Aorta (tissue), 5 donors: ENCODE measurements around the gene BAX. TPM values are rescaled to one million over a fixed set of nuclear protein-coding genes. Genes with fewer than 3 reads are reported as not detected.
"Not testable (repeated sequence)": the region's sequence is repeated elsewhere in the genome, so short reads cannot be mapped to it uniquely, and the experiment has no call there.

Source experiments
- ATAC-seq: fragments of 200-7000 bp; cut with Tn5 transposase; one replicate; pipeline ENCODE4 v1.9.1; 2022; ENCODE audit warnings: moderate library complexity; ENCODE audit not compliant: low FRiP score
- DNase-seq, 2 donors: peaks; one replicate each; pipeline ENCODE4 v3.0.0-alpha.2; 2020
- H3K27ac ChIP-seq, 2 donors: one replicate each; pipeline ENCODE4 v1.5.1; 2013; ENCODE audit warnings: low read length in 2 of 2, mild to moderate bottlenecking in 2 of 2, moderate library complexity in 2 of 2, control low read depth in 1 of 2, inconsistent platforms in 1 of 2, low read depth in 1 of 2
- H3K27me3 ChIP-seq, 2 donors: one replicate each; pipeline ENCODE4 v1.6.1; 2013; ENCODE audit warnings: control low read depth in 1 of 2, low read length in 1 of 2, mild to moderate bottlenecking in 1 of 2, moderate library complexity in 1 of 2; ENCODE audit not compliant: insufficient read depth in 2 of 2, control insufficient read depth in 1 of 2
- H3K36me3 ChIP-seq, 2 donors: one replicate each; pipeline ENCODE4 v1.6.1; 2013; ENCODE audit warnings: control low read depth in 1 of 2, low read length in 1 of 2, mild to moderate bottlenecking in 1 of 2; ENCODE audit not compliant: insufficient read depth in 2 of 2, control insufficient read depth in 1 of 2
- H3K4me1 ChIP-seq, 2 donors: one replicate each; pipeline ENCODE4 v1.6.1; 2013; ENCODE audit warnings: low read length in 2 of 2, control low read depth in 1 of 2, mild to moderate bottlenecking in 1 of 2, moderate library complexity in 1 of 2; ENCODE audit not compliant: insufficient read depth in 2 of 2, control insufficient read depth in 1 of 2
- H3K4me3 ChIP-seq, 2 donors: one replicate each; pipeline ENCODE4 v1.5.1; 2013; ENCODE audit warnings: low read length in 2 of 2, control low read depth in 1 of 2, mild to moderate bottlenecking in 1 of 2
- H3K9me3 ChIP-seq: one replicate; pipeline ENCODE4 v1.6.1; 2013; ENCODE audit warnings: mild to moderate bottlenecking, low read length; ENCODE audit not compliant: control insufficient read depth
- WGBS, 2 donors: extraction: QIAGEN DNeasy Blood & Tissue Kit; methylation state at CpG; one replicate each; pipeline ENCODE4 v1.1.7; 2013; 5-methylcytosine and 5-hydroxymethylcytosine counted together
- intact Hi-C, 2 donors: fragments of 100-400 bp; cut with DNase I; formaldehyde crosslinking; loops; one replicate each; pipeline versions ENCODE4 v1.14.2 to v1.15.0; 2022
- polyA plus RNA-seq, 2 donors: library from polyadenylated mRNA; stranded (reverse); fragments of 200-250 nt; gene quantifications; one replicate each; pipeline ENCODE4 v1.2.3, GENCODE V29; 2013
- total RNA-seq, 2 donors: library from RNA; stranded (reverse); fragmentation: NEBNext Ultra II Directional; extraction: Animal tissue kit (Norgen Biotek cat#: 25700); gene quantifications; one replicate each; pipeline ENCODE4 v1.2.1, GENCODE V29; 2021
- donor health status: healthy with polysubstance abuse.
- donor health status: Bipolar disorder and iron deficiency.
- donor health status: DM: no; HTN: no; CAD: no.
- donor health status: DM: no; HTN: no; CAD: no.
- donor health status: DM: yes; HTN: yes; CAD: no.

Gene BAX
- total and polyA plus RNA-seq, 4 donors: 69.6 to 83.9 (median 80.6) TPM

DNA sequence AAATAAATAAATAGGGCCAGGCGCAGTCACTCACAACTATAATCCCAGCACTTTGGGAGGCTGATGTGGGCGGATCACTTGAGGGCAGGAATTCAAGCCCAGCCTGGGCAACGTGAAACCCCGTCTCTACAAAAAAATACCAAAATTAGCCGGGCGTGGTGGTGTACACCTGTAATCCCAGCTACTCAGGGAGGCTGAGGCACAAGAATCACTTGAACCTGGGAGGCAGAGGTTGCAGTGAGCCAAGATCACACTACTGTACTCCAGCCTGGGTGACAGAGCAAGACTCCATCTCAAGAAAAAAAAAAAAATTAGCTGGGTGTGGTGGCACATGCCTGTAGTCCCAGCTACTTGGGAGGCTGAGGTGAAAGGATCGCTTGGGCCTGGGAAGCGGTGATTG, 28.8 kb upstream of the BAX start:
- not testable (repeated sequence) for H3K27ac ChIP-seq, H3K4me3 ChIP-seq, H3K36me3 ChIP-seq, DNase-seq, ATAC-seq, H3K9me3 ChIP-seq, H3K4me1 ChIP-seq, H3K27me3 ChIP-seq
- intact Hi-C loops: loop anchor here in 1 of 2 donors (5.0 kb wide), 1 partner anchor 36 kb away; no protein-coding TSS in a partner anchor
- 81 to 83% methylated on average over 8 of the region's 8 CpGs for WGBS, 2 donors

DNA sequence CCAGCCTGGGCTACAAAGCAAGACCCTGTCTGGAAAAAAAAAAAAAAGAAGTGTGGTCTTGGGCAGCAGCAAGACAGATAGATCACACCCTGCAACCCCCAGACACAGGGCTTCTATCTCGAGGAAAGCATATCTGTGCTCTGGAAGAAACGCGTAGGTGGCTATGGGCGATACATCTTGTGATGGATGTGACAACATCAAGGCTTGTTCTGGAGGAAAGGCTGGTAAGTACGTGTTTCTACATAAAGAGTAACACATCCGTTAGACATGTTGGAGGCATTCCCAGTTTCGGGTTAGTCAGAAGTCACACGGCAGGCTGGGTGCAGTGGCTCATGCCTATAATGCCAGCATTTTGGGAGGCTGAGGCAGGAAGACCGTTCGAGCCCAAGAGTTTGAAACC, 27.8 kb upstream of the BAX start:
- peak overlapping the region in 1 of 2 donors; percentile 23 for H3K27ac ChIP-seq
- H3K9me3 ChIP-seq: no peaks in the 10 kb centered on the region
- DNase-seq (peak in 1 of 2 donors; percentile 83), ATAC-seq (peak; percentile 71)
- H3K27me3 ChIP-seq: no peaks in the 10 kb centered on the region
- 1 to 5% methylated on average over 10 of the region's 10 CpGs for WGBS, 2 donors
- no peaks in the 10 kb centered on the region for H3K4me1 ChIP-seq
- H3K36me3 ChIP-seq: no peaks in the 10 kb centered on the region
- intact Hi-C loops: loop anchor here in 1 of 2 donors (5.0 kb wide), 1 partner anchor 35 kb away; no protein-coding TSS in a partner anchor
- no peak overlapping the region for H3K4me3 ChIP-seq

DNA sequence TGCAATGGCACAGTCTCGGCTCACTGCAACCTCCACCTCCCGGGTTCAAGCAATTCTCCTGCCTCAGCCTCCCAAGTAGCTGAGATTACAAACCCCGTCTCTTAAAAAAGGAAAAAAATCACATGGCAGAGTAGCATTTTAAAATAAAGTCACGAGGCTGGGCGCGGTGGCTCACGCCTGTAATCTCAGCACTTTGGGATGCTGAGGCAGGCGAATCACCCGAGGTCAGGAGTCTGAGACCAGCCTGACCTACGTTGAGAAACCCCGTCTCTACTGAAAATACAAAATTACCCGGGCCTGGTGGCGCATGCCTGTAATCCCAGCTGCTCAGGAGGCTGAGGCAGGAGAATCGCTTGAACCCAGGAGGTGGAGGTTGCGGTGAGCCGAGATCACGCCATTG, 27.0 kb upstream of the BAX start:
- WGBS, 2 donors: 81 to 85% methylated on average over 17 of the region's 17 CpGs
- not testable (repeated sequence) for H3K27me3 ChIP-seq, H3K4me1 ChIP-seq, H3K36me3 ChIP-seq, DNase-seq, ATAC-seq, H3K27ac ChIP-seq, H3K4me3 ChIP-seq, H3K9me3 ChIP-seq
- intact Hi-C loops: loop anchor here in 1 of 2 donors (5.0 kb wide), 1 partner anchor 35 kb away; no protein-coding TSS in a partner anchor

DNA sequence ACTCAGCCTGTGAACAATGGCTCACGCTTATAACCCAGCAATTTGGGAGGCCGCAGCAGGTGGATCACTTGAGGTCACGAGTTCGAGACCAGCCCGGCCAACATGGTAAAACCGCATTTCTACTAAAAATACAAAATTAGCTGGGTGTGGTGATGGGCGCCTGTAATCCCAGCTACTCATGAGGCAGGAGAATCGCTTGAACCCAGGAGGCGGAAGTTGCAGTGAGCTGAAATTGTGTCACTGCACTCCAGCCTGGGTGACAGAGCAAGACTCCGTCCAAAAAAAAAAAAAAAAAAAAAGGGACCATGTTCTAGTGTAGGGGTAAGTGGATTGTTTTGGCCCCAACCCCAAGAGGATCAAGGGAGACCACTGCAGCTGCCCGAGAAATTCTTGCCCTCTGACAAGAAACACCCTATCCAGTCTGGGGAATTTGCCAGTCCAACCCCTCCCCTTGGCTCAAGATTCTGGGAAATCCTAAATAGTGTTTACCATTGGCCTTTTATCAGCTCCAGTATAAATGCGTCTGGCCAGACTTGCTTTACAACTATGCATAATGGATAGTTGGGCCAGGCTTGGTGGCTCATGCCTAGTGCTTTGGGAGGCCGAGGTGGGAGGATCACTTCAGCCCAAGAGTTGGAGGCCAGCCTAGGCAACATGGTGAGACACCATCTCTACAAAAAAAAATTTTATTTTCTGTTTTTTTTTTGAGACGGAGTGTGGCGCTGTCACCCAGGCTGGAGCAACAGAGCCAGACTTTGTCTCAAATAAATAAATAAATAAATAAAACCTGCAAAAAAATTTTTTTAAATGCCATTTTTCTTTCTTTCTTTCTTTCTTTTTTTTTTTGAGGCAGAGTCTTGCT, 26.3 kb upstream of the BAX start:
- Histone ChIP-seq H3K27me3 (no peaks in the 10 kb centered on the region), H3K27ac (no peak overlapping the region), H3K36me3 (no peaks in the 10 kb centered on the region), H3K4me3 (no peak overlapping the region), H3K9me3 (no peaks in the 10 kb centered on the region), H3K4me1 (no peaks in the 10 kb centered on the region)
- intact Hi-C loops: loop anchor here in 1 of 2 donors (5.0 kb wide), 1 partner anchor 34 kb away; no protein-coding TSS in a partner anchor
- 53 to 55% methylated on average over 14 to 15 of the region's 15 CpGs for WGBS, 2 donors
- no peak for DNase-seq
- no peak for ATAC-seq

DNA sequence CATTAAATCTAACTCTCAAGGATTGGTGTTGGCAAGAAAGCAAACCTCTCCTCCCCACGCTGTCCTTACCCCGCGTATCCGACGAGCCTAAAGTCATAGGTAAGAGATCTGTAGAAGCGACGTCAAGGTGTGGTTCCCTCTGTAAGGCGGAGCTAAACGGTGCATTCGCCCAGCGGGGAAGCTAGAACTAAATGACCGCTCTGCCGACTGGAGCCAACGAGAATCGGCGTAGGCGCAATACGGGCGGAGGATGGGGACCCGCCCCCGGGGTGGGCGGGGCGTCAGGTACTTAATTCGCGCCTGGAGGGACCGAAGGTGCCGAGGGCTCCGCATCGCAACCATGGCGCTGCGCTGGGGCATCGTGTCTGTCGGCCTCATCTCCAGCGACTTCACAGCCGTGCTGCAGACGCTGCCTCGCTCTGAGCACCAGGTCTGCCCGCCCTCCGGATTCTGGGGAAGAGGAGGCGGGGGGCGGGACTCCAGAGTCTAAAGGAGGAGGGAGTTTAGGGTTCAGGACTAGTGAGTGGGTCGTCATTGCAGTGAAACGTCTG, 21.2 kb upstream of the BAX start, which contains the start of gene DHDH:
Gene DHDH (plus strand): TSS at position 318 of the 551 bp plus-strand sequence. CDS start 23 bp downstream, at position 341.
- peak within 1 kb of the TSS in 1 of 2 donors; percentile 27 for H3K4me3 ChIP-seq
- ATAC-seq: peak; percentile 79
- WGBS, 2 donors: 0 to 1% methylated on average over 43 of the region's 43 CpGs
- H3K4me1 ChIP-seq: no peaks in the 10 kb centered on the region
- intact Hi-C loops: no loop called here
- DNase-seq: peak; percentile 87 to 90
- no peaks in the 10 kb centered on the region for H3K9me3 ChIP-seq
- H3K27ac ChIP-seq: no peak within 1 kb of the TSS
- no peaks in the 10 kb centered on the region for H3K36me3 ChIP-seq
- H3K27me3 ChIP-seq: no peaks in the 10 kb centered on the region

DNA sequence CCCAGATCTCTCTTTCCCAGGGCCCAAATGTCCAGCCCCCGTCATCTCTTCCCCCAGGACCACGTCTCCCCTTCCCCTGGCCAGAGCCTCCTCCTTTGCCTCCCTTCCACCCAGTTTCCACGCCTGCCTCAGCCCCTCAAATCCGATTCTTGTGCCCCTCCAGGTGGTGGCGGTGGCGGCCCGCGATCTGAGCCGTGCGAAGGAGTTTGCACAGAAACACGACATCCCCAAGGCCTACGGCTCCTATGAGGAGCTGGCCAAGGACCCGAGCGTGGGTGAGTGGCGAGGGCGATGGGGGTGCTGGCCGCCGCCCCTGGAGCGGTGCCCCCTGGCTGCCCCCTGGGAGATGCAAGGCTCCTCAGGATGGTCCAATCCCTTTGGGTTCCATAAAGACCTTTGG, 19.8 kb upstream of the BAX start:
- Histone ChIP-seq H3K36me3 (no peaks in the 10 kb centered on the region), H3K4me1 (no peaks in the 10 kb centered on the region), H3K27ac (no peak overlapping the region), H3K27me3 (no peaks in the 10 kb centered on the region), H3K9me3 (no peaks in the 10 kb centered on the region), H3K4me3 (no peak overlapping the region)
- DNase-seq (no peak), ATAC-seq (no peak)
- intact Hi-C loops: no loop called here
- 88 to 90% methylated on average over 19 of the region's 19 CpGs for whole genome bisulfite sequencing, 2 donors

DNA sequence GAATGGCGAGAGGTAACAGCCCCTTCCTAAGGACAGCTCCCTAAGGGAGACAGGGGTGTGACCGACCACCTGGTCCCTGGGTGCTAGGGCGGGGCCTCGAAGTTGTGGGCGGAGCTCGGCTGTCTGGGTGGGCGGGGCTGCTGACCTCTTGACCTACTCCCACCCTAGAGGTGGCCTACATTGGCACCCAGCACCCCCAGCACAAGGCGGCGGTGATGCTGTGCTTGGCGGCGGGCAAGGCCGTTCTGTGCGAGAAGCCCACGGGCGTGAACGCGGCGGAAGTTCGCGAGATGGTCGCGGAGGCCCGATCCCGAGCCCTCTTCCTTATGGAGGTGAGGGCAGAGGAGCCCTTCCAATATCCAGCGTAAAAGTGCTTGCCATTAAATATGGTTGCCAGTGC, 18.8 kb upstream of the BAX start:
- Histone ChIP-seq H3K36me3 (no peaks in the 10 kb centered on the region), H3K27ac (no peak overlapping the region), H3K27me3 (no peaks in the 10 kb centered on the region), H3K9me3 (no peaks in the 10 kb centered on the region), H3K4me1 (no peaks in the 10 kb centered on the region), H3K4me3 (no peak overlapping the region)
- intact Hi-C loops: no loop called here
- WGBS, 2 donors: 96 to 97% methylated on average over 25 of the region's 25 CpGs
- ATAC-seq: no peak
- no peak for DNase-seq

DNA sequence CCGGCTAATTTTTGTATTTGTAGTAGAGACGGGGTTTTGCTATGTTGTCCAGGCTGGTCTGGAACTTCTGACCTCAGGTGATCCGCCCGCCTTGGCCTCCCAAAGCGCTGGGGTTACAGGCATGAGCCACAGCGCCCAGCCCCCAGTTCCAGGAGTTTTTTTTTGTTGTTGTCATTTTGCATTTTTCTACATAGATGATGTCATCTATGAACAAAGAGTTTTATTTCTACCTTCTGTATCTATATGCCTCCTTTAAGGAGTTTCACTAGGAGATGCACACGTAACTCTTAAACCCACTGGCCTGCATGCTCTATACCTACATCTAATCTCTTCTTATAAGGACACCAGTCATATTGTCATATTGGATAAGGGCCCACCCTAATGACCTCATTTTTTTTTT, 16.4 kb upstream of the BAX start:
- Histone ChIP-seq H3K4me3 (no peak overlapping the region), H3K9me3 (no peaks in the 10 kb centered on the region), H3K27ac (no peak overlapping the region), H3K36me3 (no peaks in the 10 kb centered on the region), H3K27me3 (no peaks in the 10 kb centered on the region), H3K4me1 (no peaks in the 10 kb centered on the region)
- DNase-seq (no peak), ATAC-seq (no peak)
- intact Hi-C loops: no loop called here
- 80 to 94% methylated on average over 7 of the region's 7 CpGs for WGBS, 2 donors
